GM23338 (cell line): ENCODE data around the gene ZNF648. TPM values are rescaled to one million over a fixed set of nuclear protein-coding genes. Genes with fewer than 3 reads are reported as not detected.

ENCODE experiments used
- ATAC-seq: fragments of 200-7000 bp; cut with Tn5 transposase; 3 replicates; pipeline ENCODE4 v1.9.1; 2020
- DNase-seq: peaks from one replicate; pipeline ENCODE4 v3.0.0-alpha.2; 2015; ENCODE audit warnings: low spot score
- H2AFZ ChIP-seq: fragments of 200-600 bp; sonication (generic); 2 replicates; pipeline ENCODE4 v1.8.0; 2016; ENCODE audit warnings: antibody characterized with exemption, mild to moderate bottlenecking, moderate library complexity
- H3F3A ChIP-seq: fragments of 200-600 bp; sonication (generic); replicated peaks from 2 replicates; pipeline ENCODE4 v1.8.0; 2017; ENCODE audit warnings: antibody characterized with exemption, mixed run types, low read depth
- H3K27ac ChIP-seq: fragments of 200-600 bp; sonication (generic); 2 replicates; pipeline ENCODE4 v1.6.1; 2016; ENCODE audit warnings: low read depth
- H3K27me3 ChIP-seq: fragments of 200-600 bp; sonication (generic); 2 replicates; pipeline ENCODE4 v1.8.0; 2016; ENCODE audit warnings: mild to moderate bottlenecking, mixed run types, moderate library complexity; ENCODE audit not compliant: insufficient read depth
- H3K36me3 ChIP-seq: fragments of 200-600 bp; sonication (generic); 2 replicates; pipeline ENCODE4 v1.8.0; 2016; ENCODE audit warnings: mild to moderate bottlenecking; ENCODE audit not compliant: insufficient read depth
- H3K4me1 ChIP-seq: fragments of 200-600 bp; sonication (generic); 2 replicates; pipeline ENCODE4 v1.8.0; 2016; ENCODE audit warnings: mild to moderate bottlenecking, moderate library complexity; ENCODE audit not compliant: insufficient read depth
- H3K4me2 ChIP-seq: fragments of 200-600 bp; sonication (generic); 2 replicates; pipeline ENCODE4 v1.7.1; 2017; ENCODE audit warnings: mixed run types
- H3K4me3 ChIP-seq: fragments of 200-600 bp; sonication (generic); 2 replicates; pipeline ENCODE4 v1.6.1; 2016; ENCODE audit warnings: mixed run types
- H3K79me2 ChIP-seq: fragments of 200-600 bp; sonication (generic); replicated peaks from 2 replicates; pipeline ENCODE4 v1.8.0; 2017; ENCODE audit warnings: mild to moderate bottlenecking; ENCODE audit not compliant: insufficient read depth
- H3K9me2 ChIP-seq: fragments of 200-600 bp; sonication (generic); 2 replicates; pipeline ENCODE4 v1.8.0; 2017; ENCODE audit not compliant: insufficient read depth
- H4K20me1 ChIP-seq: fragments of 200-600 bp; sonication (generic); replicated peaks from 2 replicates; pipeline ENCODE4 v1.8.0; 2017; ENCODE audit warnings: mild to moderate bottlenecking; ENCODE audit not compliant: insufficient read depth
- H3K27ac Mint-ChIP-seq: 2 replicates; pipeline ENCODE4 v1.8.0; 2020; ENCODE audit warnings: inconsistent platforms, mild to moderate bottlenecking, moderate library complexity, mixed read lengths
- H3K27me3 Mint-ChIP-seq: 3 replicates; pipeline ENCODE4 v1.8.0; 2022; ENCODE audit warnings: low read depth, mild to moderate bottlenecking, moderate library complexity, mixed read lengths, inconsistent platforms; ENCODE audit not compliant: insufficient read depth, poor library complexity
- H3K36me3 Mint-ChIP-seq: 3 replicates; pipeline ENCODE4 v1.8.0; 2021; ENCODE audit warnings: low read depth, mild to moderate bottlenecking, inconsistent platforms, moderate library complexity, mixed read lengths
- H3K4me1 Mint-ChIP-seq: 3 replicates; pipeline ENCODE4 v1.8.0; 2020; ENCODE audit warnings: mild to moderate bottlenecking, inconsistent platforms, mixed read lengths
- H3K4me3 Mint-ChIP-seq: 3 replicates; pipeline ENCODE4 v1.8.0; 2021; ENCODE audit warnings: moderate library complexity, mild to moderate bottlenecking, inconsistent platforms, mixed read lengths
- H3K9me3 Mint-ChIP-seq: 3 replicates; pipeline ENCODE4 v1.8.0; 2020; ENCODE audit warnings: moderate library complexity, mild to moderate bottlenecking, inconsistent platforms, mixed read lengths
- EZH2 ChIP-seq: fragments of 200-600 bp; sonication (generic); IDR thresholded peaks from one replicate; pipeline ENCODE4 v1.8.0; 2017; ENCODE audit warnings: antibody characterized with exemption, mild to moderate bottlenecking, low read depth; ENCODE audit not compliant: unreplicated experiment
- EZH2phosphoT487 ChIP-seq: fragments of 200-600 bp; sonication (generic); IDR thresholded peaks from one replicate; pipeline ENCODE4 v1.8.1; 2018; ENCODE audit warnings: antibody characterized with exemption; ENCODE audit not compliant: unreplicated experiment
- JUNB ChIP-seq: IDR thresholded peaks from one replicate; pipeline ENCODE4 v1.6.1; 2016; ENCODE audit warnings: antibody characterized with exemption; ENCODE audit not compliant: unreplicated experiment
- NANOG ChIP-seq: IDR thresholded peaks from 2 replicates; pipeline ENCODE4 v1.6.1; 2016; ENCODE audit warnings: antibody characterized with exemption, borderline replicate concordance
- POLR2AphosphoS5 ChIP-seq: IDR thresholded peaks from 2 replicates; pipeline ENCODE4 v1.6.1; 2016; ENCODE audit warnings: antibody characterized with exemption, low read depth
- polyA plus RNA-seq: library from polyadenylated mRNA; unstranded; fragments of >200 nt; fragmentation: Nextera tagmentation; extraction: Ambion mirVana; gene quantifications from 2 replicates; pipeline ENCODE4 v1.2.1, GENCODE V29; 2016
- total RNA-seq: library from RNA; depleted of rRNA; stranded (reverse); fragments of >200 nt; shearing (Covaris generic); gene quantifications from 2 replicates; pipeline ENCODE4 v1.2.3, GENCODE V29; 2014
- TF ChIP-seq, protein P1 (sequence below): IDR thresholded peaks from one replicate; pipeline ENCODE4 v1.6.1; 2018; ENCODE audit warnings: antibody characterized with exemption; ENCODE audit not compliant: unreplicated experiment
- TF ChIP-seq, protein P2 (sequence below), 2 experiments: fragments of 200-600 bp in 1 of 2; sonication (generic) in 1 of 2; conservative IDR thresholded peaks; 2 replicates each; pipeline versions ENCODE4 v1.5.1 to v1.6.1; 2016 to 2017; ENCODE audit warnings: antibody characterized with exemption in 2 of 2, low read depth in 2 of 2, mild to moderate bottlenecking in 2 of 2, moderate library complexity in 1 of 2
- TF ChIP-seq, protein P3 (sequence below): fragments of 250-450 bp; sonication (Bioruptor Pico); IDR thresholded peaks from 2 replicates; pipeline ENCODE4 v1.5.0; 2020; ENCODE audit warnings: mild to moderate bottlenecking, moderate library complexity

ZNF648 gene
- total and polyA plus RNA-seq, 2 experiments from 2014 or later: 0.24 to 1.2 TPM

DNA sequence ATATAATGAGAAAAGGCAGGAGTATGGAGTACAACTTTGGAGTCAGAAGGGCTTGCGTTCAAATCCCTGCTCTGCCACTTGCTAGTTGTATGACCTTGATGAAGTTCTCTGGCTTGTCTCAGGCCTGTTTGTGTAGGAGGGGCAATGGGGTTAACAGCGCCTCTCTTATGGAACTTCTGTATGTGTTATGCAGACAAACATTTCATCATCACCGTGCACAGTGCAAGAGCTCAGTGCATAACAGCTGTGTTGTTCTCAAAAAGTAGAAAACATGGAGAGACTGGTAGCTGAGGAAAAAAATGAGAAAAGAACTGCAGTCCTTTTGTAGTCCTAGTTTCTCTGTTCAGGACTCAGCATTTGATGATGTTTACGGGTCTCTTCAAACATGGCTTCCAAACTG lies 10.4 kb upstream of the ZNF648 start:
- Mint-ChIP-seq H3K36me3 (no peaks in the 10 kb centered on the region), H3K4me1 (peaks cover 5% of the 10 kb centered on the region; the same call in 2 of the 3 replicates), H3K9me3 (no peaks in the 10 kb centered on the region), H3K4me3 (no peak overlapping the region), H3K27ac (no peak overlapping the region), H3K27me3 (peaks cover 4% of the 10 kb centered on the region)
- TF ChIP-seq JUNB (no peak), EZH2 (no peak), EZH2phosphoT487 (no peak), NANOG (no peak), POLR2AphosphoS5 (no peak)
- TF ChIP-seq, protein P1, sequence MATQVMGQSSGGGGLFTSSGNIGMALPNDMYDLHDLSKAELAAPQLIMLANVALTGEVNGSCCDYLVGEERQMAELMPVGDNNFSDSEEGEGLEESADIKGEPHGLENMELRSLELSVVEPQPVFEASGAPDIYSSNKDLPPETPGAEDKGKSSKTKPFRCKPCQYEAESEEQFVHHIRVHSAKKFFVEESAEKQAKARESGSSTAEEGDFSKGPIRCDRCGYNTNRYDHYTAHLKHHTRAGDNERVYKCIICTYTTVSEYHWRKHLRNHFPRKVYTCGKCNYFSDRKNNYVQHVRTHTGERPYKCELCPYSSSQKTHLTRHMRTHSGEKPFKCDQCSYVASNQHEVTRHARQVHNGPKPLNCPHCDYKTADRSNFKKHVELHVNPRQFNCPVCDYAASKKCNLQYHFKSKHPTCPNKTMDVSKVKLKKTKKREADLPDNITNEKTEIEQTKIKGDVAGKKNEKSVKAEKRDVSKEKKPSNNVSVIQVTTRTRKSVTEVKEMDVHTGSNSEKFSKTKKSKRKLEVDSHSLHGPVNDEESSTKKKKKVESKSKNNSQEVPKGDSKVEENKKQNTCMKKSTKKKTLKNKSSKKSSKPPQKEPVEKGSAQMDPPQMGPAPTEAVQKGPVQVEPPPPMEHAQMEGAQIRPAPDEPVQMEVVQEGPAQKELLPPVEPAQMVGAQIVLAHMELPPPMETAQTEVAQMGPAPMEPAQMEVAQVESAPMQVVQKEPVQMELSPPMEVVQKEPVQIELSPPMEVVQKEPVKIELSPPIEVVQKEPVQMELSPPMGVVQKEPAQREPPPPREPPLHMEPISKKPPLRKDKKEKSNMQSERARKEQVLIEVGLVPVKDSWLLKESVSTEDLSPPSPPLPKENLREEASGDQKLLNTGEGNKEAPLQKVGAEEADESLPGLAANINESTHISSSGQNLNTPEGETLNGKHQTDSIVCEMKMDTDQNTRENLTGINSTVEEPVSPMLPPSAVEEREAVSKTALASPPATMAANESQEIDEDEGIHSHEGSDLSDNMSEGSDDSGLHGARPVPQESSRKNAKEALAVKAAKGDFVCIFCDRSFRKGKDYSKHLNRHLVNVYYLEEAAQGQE: no peak
- no peak overlapping the region for H3K4me3 ChIP-seq
- DNase-seq: no peak
- H2AFZ ChIP-seq: no peak overlapping the region
- H3F3A ChIP-seq: no peaks in the 10 kb centered on the region
- H3K4me2 ChIP-seq: no peak overlapping the region
- no peaks in the 10 kb centered on the region for H3K9me2 ChIP-seq
- peaks cover 6% of the 10 kb centered on the region; the same call in 1 of the 2 replicates for H3K4me1 ChIP-seq
- no peaks in the 10 kb centered on the region for H3K79me2 ChIP-seq
- H4K20me1 ChIP-seq: no peaks in the 10 kb centered on the region
- H3K36me3 ChIP-seq: no peaks in the 10 kb centered on the region
- H3K27me3 ChIP-seq: 0 out of 2 replicates have a peak, but pooled peaks cover 7% of the 10 kb centered on the region
- no peak for ATAC-seq
- H3K27ac ChIP-seq: no peak overlapping the region

DNA sequence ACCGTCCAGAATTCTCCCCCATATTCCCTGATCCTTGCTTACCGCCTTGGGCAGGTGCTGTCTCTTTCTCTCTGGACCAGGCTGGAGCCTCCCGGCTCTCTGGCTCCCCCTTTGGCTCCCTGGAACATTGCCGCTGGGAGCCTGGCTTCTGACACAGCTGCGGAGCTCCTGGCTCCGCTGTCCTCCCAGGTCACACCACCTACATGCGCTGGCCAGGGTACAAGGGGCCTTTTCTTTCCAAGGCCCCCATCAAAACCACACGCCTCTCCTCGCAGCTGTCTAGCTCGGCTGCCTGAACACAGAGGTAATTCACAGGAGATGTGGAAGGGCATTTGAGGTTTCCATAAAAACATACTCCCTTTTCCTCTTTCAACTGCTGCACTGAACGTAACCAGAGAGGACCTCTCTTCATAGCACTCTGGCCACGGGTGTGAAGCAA lies 7.5 kb upstream of the ZNF648 start:
- no peaks in the 10 kb centered on the region for H3K9me2 ChIP-seq
- H2AFZ ChIP-seq: peak overlapping the region; percentile 96
- H3K4me2 ChIP-seq: peak overlapping the region; percentile 55; the same call in 1 of the 2 replicates
- H4K20me1 ChIP-seq: no peaks in the 10 kb centered on the region
- TF ChIP-seq, protein P2, sequence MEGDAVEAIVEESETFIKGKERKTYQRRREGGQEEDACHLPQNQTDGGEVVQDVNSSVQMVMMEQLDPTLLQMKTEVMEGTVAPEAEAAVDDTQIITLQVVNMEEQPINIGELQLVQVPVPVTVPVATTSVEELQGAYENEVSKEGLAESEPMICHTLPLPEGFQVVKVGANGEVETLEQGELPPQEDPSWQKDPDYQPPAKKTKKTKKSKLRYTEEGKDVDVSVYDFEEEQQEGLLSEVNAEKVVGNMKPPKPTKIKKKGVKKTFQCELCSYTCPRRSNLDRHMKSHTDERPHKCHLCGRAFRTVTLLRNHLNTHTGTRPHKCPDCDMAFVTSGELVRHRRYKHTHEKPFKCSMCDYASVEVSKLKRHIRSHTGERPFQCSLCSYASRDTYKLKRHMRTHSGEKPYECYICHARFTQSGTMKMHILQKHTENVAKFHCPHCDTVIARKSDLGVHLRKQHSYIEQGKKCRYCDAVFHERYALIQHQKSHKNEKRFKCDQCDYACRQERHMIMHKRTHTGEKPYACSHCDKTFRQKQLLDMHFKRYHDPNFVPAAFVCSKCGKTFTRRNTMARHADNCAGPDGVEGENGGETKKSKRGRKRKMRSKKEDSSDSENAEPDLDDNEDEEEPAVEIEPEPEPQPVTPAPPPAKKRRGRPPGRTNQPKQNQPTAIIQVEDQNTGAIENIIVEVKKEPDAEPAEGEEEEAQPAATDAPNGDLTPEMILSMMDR (conservative IDR thresholded peaks at IDR 0.05; ENCODE audit: low read depth in 2 of 2): peak; percentile 65 to 78
- TF ChIP-seq, protein P3, sequence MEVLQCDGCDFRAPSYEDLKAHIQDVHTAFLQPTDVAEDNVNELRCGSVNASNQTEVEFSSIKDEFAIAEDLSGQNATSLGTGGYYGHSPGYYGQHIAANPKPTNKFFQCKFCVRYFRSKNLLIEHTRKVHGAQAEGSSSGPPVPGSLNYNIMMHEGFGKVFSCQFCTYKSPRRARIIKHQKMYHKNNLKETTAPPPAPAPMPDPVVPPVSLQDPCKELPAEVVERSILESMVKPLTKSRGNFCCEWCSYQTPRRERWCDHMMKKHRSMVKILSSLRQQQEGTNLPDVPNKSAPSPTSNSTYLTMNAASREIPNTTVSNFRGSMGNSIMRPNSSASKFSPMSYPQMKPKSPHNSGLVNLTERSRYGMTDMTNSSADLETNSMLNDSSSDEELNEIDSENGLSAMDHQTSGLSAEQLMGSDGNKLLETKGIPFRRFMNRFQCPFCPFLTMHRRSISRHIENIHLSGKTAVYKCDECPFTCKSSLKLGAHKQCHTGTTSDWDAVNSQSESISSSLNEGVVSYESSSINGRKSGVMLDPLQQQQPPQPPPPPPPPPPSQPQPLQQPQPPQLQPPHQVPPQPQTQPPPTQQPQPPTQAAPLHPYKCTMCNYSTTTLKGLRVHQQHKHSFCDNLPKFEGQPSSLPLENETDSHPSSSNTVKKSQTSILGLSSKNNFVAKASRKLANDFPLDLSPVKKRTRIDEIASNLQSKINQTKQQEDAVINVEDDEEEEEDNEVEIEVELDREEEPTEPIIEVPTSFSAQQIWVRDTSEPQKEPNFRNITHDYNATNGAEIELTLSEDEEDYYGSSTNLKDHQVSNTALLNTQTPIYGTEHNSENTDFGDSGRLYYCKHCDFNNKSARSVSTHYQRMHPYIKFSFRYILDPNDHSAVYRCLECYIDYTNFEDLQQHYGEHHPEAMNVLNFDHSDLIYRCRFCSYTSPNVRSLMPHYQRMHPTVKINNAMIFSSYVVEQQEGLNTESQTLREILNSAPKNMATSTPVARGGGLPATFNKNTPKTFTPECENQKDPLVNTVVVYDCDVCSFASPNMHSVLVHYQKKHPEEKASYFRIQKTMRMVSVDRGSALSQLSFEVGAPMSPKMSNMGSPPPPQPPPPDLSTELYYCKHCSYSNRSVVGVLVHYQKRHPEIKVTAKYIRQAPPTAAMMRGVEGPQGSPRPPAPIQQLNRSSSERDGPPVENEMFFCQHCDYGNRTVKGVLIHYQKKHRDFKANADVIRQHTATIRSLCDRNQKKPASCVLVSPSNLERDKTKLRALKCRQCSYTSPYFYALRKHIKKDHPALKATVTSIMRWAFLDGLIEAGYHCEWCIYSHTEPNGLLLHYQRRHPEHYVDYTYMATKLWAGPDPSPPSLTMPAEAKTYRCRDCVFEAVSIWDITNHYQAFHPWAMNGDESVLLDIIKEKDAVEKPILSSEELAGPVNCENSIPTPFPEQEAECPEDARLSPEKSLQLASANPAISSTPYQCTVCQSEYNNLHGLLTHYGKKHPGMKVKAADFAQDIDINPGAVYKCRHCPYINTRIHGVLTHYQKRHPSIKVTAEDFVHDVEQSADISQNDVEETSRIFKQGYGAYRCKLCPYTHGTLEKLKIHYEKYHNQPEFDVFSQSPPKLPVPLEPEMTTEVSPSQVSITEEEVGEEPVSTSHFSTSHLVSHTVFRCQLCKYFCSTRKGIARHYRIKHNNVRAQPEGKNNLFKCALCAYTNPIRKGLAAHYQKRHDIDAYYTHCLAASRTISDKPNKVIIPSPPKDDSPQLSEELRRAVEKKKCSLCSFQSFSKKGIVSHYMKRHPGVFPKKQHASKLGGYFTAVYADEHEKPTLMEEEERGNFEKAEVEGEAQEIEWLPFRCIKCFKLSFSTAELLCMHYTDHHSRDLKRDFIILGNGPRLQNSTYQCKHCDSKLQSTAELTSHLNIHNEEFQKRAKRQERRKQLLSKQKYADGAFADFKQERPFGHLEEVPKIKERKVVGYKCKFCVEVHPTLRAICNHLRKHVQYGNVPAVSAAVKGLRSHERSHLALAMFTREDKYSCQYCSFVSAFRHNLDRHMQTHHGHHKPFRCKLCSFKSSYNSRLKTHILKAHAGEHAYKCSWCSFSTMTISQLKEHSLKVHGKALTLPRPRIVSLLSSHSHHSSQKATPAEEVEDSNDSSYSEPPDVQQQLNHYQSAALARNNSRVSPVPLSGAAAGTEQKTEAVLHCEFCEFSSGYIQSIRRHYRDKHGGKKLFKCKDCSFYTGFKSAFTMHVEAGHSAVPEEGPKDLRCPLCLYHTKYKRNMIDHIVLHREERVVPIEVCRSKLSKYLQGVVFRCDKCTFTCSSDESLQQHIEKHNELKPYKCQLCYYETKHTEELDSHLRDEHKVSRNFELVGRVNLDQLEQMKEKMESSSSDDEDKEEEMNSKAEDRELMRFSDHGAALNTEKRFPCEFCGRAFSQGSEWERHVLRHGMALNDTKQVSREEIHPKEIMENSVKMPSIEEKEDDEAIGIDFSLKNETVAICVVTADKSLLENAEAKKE: peak; percentile 69
- no peak for TF ChIP-seq EZH2phosphoT487
- peak; percentile 89 for DNase-seq
- peaks cover 6% of the 10 kb centered on the region; the same call in 1 of the 2 replicates for H3K4me1 ChIP-seq
- H3K4me3 Mint-ChIP-seq: peak overlapping the region; percentile 45
- no peaks in the 10 kb centered on the region for H3K9me3 Mint-ChIP-seq
- H3K27ac ChIP-seq: no peak overlapping the region
- no peaks in the 10 kb centered on the region for H3K36me3 Mint-ChIP-seq
- peak overlapping the region; percentile 32 for H3K4me3 ChIP-seq
- no peak overlapping the region for H3K27ac Mint-ChIP-seq
- no peaks in the 10 kb centered on the region for H3K79me2 ChIP-seq
- H3F3A ChIP-seq: no peaks in the 10 kb centered on the region
- peaks cover 5% of the 10 kb centered on the region; the same call in 2 of the 3 replicates for H3K4me1 Mint-ChIP-seq
- H3K27me3 Mint-ChIP-seq: peaks cover 6% of the 10 kb centered on the region
- H3K27me3 ChIP-seq: 0 out of 2 replicates have a peak, but pooled peaks cover 7% of the 10 kb centered on the region
- ATAC-seq: peak; percentile 100
- H3K36me3 ChIP-seq: no peaks in the 10 kb centered on the region; the same call in 1 of the 2 replicates
